Urinary bladder (tissue), 4 donors: ENCODE data around the gene ACAD11. TPM values are rescaled to one million over a fixed set of nuclear protein-coding genes. Genes with fewer than 3 reads are reported as not detected.

Experiments used
- DNase-seq: peaks from one replicate; pipeline ENCODE4 v3.0.0-alpha.2; 2015; ENCODE audit errors: extremely low spot score
- H3K27ac ChIP-seq: one replicate; pipeline ENCODE4 v1.5.1; 2013; ENCODE audit warnings: low read depth, mild to moderate bottlenecking, moderate library complexity
- H3K36me3 ChIP-seq: one replicate; pipeline ENCODE4 v1.6.1; 2013; ENCODE audit warnings: mild to moderate bottlenecking, moderate library complexity; ENCODE audit not compliant: insufficient read depth
- H3K4me1 ChIP-seq: one replicate; pipeline ENCODE4 v1.6.1; 2013; ENCODE audit warnings: mild to moderate bottlenecking, moderate library complexity; ENCODE audit not compliant: insufficient read depth
- H3K4me3 ChIP-seq: one replicate; pipeline ENCODE4 v1.5.1; 2013; ENCODE audit warnings: low read depth, low read length
- WGBS: extraction: QIAGEN DNeasy Blood & Tissue Kit; methylation state at CpG from one replicate; pipeline ENCODE4 v1.1.7; 2013; 5-methylcytosine and 5-hydroxymethylcytosine counted together
- polyA plus RNA-seq: library from polyadenylated mRNA; stranded (reverse); fragments of 200-250 nt; gene quantifications from one replicate; pipeline ENCODE4 v1.2.3, GENCODE V29; 2013
- total RNA-seq: library from RNA; depleted of rRNA; stranded (reverse); fragments of >200 nt; gene quantifications from one replicate; pipeline ENCODE4 v1.2.3, GENCODE V29; 2014
- donor health status: healthy with polysubstance abuse.
- donor health status: healthy.

The ACAD11 gene
- total and polyA plus RNA-seq, 2 donors = 10.2 to 47.3 TPM

DNA sequence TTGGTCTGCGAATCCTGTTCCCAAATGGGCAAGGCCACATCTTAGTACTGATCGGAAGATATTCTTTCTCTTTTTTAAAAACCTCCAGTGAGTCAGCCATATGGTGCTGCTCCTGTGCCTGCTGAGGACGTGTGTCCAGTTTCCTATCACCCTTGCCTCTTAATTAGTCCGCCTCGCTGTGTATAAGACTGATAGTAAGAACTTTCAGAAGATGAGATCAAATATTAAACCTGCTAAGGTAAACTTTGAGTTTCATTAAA lies 1.1 kb upstream of the ACAD11 start:
- peak overlapping the region; percentile 94 for H3K4me3 ChIP-seq
- H3K36me3 ChIP-seq = no peaks in the 10 kb centered on the region
- no peak overlapping the region for H3K27ac ChIP-seq
- peaks cover 1% of the 10 kb centered on the region for H3K4me1 ChIP-seq
- DNase-seq = no peak
- WGBS = 1% methylated on average over 5 of the region's 5 CpGs

DNA sequence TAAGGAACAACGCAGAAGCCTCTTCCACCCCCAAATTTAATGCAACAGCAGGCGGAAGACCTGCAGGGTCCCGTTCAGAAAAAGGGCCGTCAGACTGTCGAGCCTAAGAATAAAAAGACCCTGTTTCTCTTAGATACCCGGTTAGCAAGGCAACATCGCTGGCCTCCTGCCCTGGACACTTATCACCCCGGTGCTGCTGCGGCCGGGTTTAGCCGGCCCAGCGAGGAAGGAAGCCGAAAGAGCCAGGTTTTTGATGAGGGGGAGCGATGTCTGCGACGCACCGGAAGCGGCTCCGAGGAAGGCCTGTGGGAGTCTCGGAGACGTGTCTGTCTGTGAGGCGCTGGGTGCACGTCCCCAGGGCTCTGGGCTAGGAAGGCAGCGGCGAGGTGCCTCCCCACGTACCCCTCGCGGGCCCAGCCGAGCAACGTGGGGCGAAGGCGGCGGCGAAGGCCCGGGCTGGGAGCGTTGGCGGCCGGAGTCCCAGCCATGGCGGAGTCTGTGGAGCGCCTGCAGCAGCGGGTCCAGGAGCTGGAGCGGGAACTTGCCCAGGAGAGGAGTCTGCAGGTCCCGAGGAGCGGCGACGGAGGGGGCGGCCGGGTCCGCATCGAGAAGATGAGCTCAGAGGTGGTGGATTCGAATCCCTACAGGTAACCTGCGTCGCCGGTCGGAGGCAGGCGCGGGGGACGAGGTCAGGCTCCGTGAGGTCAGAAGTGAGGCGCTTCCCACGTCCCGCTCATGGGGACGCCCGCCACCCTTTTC lies 622 bp upstream of the ACAD11 start, which contains the start of gene UBA5:
Gene UBA5, plus strand, starts transcription at position 278 of the 759 bp plus-strand sequence. Its CDS starts 209 bp downstream, at position 487.
- H3K27ac ChIP-seq = peak within 1 kb of the TSS; percentile 95
- WGBS = under 1% methylated on average over 64 of the region's 64 CpGs

DNA sequence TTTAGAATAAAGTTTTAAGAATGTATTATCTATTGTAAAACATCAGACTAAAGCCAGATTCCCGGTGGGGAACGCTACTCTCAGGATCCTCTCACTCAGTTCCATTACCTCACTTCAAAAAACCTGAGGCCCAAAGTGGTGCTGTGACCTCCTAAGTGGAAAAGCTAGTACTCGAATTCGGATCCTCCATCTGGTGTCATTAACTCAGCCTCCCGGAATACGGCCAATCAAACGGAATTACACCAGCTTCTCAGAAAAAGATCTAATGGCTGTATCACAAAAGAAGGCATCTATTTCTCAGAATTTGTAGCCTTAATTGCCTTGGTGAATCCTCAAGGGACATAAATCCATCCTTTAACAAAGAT lies 627 bp downstream of the ACAD11 start:
- Histone ChIP-seq H3K4me1 (peaks cover 1% of the 10 kb centered on the region), H3K27ac (no peak overlapping the region), H3K36me3 (no peaks in the 10 kb centered on the region), H3K4me3 (peak overlapping the region; percentile 94)
- no peak for DNase-seq
- WGBS = 5% methylated on average over 7 of the region's 7 CpGs

More for the DNA sequence above, 622 bp upstream of the ACAD11 start, which contains the start of gene UBA5:
- DNase-seq = peak; percentile 52
- H3K4me1 ChIP-seq = peaks cover 1% of the 10 kb centered on the region
- no peaks in the 10 kb centered on the region for H3K36me3 ChIP-seq
- H3K4me3 ChIP-seq = peak within 1 kb of the TSS; percentile 94

DNA sequence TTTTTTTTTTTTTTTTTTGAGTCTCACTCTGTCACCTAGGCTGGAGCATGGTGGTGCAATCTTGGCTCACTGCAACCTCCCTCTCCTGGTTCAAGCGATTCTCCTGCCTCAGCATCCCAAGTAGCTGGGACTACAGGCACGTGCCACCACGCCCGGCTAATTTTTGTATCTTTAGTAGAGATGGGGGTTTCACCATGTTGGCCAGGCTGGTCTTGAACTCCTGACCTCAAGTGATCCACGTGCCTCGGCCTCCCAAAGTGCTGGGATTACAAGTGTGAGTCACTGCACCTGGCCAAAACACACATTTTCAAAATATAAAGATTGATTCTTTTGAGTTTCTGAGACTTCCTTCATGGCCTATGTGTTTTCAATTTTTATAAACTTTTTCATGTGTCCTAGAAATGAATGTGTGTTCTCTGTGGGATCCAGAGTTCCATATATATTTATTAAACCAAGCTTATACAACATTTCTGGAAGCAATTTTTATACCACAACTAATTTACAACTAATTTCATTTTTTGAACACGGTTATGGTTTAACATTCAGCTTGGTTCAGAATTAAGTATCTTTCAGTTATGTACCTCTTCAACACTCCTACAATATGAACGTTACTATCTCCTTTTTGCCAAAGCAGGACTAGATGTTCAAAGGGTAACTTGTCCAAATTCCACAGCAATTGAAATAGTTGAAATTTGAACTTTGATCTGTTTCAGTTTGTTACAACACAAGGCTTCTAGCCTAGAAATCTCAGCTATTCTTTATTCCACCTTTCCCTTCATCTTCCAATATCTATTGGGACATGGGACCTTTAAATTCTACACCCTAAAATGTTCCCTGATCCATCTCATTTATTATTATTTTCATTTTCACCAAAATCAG lies 1.5 kb downstream of the ACAD11 start:
- 91% methylated on average over 8 of the region's 8 CpGs for WGBS
- H3K27ac ChIP-seq = no peak overlapping the region
- no peak overlapping the region for H3K4me3 ChIP-seq
- no peak for DNase-seq
- H3K36me3 ChIP-seq = no peaks in the 10 kb centered on the region
- peaks cover 1% of the 10 kb centered on the region for H3K4me1 ChIP-seq

DNA sequence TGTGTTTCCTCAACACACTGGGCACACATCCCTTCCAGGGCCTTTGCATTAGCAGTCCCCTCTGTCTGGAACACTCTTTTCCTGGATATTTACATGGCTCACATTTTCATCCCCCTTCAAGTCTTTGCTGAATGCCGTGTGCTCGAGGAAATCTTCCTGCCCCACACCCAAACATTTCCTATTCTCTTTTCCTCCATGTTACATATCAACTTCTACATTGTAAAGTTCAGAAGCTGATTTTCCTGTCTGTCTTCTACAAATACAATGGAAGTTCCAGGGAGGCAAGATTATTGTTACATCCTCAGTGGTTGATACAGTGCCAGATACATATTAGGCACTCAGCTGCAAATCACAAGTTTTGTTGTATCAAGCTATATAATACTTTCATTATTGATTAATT lies 4.1 kb downstream of the ACAD11 start:
- no peak overlapping the region for H3K27ac ChIP-seq
- WGBS = 78% methylated on average over 2 of the region's 2 CpGs
- no peak for DNase-seq
- no peak overlapping the region for H3K4me3 ChIP-seq
- H3K36me3 ChIP-seq = no peaks in the 10 kb centered on the region
- no peaks in the 10 kb centered on the region for H3K4me1 ChIP-seq

DNA sequence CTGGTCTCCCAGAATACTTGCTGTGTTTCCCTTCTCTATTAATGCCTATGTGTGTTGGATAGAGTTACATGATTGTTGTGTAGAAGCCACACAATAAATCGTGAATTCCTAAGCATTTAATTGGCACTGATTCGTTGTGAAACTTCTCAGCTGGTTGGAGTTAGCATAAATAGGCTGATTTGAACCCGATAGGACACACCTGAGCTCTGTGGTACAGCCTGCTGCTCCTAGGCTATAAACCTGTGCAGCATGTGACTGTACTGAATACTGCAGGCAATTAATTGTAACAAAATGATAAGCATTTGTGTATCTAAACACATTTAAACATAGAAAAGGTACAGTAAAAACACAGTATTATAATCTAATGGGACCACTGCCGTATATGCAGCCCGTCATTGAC lies 4.9 kb downstream of the ACAD11 start:
- no peaks in the 10 kb centered on the region for H3K36me3 ChIP-seq
- WGBS = 88% methylated on average over 5 of the region's 5 CpGs
- no peaks in the 10 kb centered on the region for H3K4me1 ChIP-seq
- H3K27ac ChIP-seq = no peak overlapping the region
- no peak overlapping the region for H3K4me3 ChIP-seq
- DNase-seq = no peak

DNA sequence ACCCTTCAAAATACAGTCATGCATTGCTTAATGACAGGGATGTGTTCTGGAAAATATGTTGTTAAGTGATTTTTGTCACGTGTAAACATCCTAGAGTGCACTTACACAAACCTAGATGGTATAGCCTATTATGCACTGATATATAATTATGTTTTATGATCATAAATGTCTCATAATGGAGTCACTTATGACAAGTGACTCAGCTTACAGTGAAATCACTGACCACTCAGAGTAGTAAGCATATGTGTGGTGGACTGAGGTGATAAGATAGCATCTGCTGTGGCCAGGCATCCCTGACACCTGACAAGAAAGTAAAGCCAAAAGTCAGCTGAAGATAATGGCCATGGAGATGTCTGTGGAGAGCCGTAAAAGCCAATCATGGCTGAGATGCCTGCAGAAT lies 5.4 kb downstream of the ACAD11 start:
- no peak for DNase-seq
- H3K27ac ChIP-seq = no peak overlapping the region
- 93% methylated on average over 2 of the region's 2 CpGs for WGBS
- H3K4me1 ChIP-seq = no peaks in the 10 kb centered on the region
- H3K36me3 ChIP-seq = no peaks in the 10 kb centered on the region
- H3K4me3 ChIP-seq = no peak overlapping the region

DNA sequence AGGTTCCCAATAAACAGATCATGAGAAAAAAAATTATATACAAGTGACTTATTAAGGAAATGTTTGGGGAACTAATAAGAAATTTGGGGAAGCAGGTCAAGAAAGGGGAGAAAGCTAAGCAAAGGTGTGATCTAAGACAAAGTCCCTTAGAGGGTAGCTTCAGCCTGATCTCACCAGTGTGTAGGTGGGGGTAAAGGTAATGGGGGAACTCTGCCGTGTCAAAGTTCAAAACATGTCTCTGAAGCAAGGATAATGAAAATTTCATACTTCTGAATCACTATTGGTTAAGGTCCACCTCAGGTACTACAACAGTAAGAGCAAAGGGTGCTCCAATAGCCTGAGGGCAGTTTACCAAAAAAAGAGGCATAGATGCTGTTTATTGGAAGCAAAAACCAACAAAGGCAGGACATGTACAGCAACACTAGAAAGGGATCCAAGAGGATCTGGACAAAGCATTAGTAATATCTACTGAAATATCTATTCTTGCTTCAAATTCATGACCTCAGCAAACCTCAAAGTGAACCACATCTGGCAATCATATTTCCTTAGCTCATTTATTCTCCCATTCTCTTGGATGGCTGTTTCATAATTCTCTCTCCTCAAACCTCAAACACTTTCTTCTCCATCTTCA lies 6.9 kb downstream of the ACAD11 start:
- no peak for DNase-seq
- H3K4me3 ChIP-seq = no peak overlapping the region
- H3K4me1 ChIP-seq = no peaks in the 10 kb centered on the region
- no peaks in the 10 kb centered on the region for H3K36me3 ChIP-seq
- 93% methylated on average over 1 of the region's 1 CpG for WGBS
- H3K27ac ChIP-seq = no peak overlapping the region

DNA sequence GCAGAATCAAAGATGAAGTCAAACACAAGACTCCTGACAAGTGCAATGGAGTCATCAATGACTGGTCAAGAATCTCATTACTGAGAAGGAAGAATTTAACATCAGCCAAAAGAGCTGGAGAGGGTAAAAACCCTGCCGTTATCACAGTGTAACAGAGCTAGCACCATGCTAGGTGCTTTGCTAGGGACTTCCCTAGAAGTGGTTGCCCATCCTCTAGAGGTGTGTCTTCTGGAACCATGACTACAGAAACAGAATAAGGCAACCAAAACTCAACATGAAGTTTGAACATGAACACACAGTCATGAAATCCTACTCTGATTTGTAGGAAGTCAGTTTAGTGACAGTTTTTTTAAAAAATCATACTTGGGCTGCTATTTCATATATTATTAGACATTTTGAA lies 9.5 kb downstream of the ACAD11 start:
- DNase-seq = no peak
- H3K4me3 ChIP-seq = no peak overlapping the region
- H3K27ac ChIP-seq = no peak overlapping the region
- WGBS = 95% methylated on average over 1 of the region's 1 CpG
- H3K4me1 ChIP-seq = no peaks in the 10 kb centered on the region
- H3K36me3 ChIP-seq = no peaks in the 10 kb centered on the region

DNA sequence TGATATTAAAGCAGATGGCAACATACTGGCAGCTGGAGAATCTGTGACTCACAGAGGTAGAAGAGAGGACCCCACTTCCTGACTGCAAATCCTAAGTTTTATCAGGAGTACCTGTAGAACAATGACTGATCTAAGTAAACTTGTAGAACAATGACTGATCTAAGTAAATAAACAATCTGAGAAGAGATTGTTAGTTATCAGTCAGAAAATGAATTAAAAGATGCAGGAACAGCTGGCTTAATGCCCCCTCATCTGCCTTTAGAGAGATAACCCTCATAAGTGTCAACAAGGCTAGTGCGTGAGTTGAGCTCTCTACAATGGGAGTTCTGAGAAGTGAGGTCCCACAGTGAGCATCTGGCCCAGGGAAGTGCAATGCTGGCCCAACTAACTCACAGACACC lies 14.6 kb downstream of the ACAD11 start:
- DNase-seq = no peak
- WGBS = 88% methylated on average over 1 of the region's 1 CpG
- H3K4me3 ChIP-seq = no peak overlapping the region

DNA sequence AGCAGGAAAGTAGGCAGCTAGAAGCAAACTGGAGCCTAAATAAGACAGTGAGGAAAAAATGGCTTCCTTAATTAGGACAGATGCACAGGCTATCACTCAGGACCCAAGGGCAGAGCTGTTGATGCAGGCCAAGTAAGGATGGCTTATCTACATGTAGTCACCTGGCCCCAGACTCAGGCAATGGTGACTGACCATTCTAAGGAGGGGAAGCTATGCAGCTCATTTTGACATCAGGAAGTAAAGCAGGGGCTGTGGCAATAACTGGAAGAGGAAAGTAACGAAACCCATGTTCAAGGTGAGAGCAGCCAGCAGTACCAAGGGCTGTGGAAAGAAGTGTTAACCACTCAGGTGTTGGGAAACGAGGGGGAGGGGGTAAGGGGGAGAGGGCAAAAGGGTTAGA lies 16.2 kb downstream of the ACAD11 start:
- H3K4me3 ChIP-seq = no peak overlapping the region
- no peaks in the 10 kb centered on the region for H3K36me3 ChIP-seq
- no peak overlapping the region for H3K27ac ChIP-seq
- no peaks in the 10 kb centered on the region for H3K4me1 ChIP-seq
- 78% methylated on average over 2 of the region's 2 CpGs for WGBS
- DNase-seq = no peak

More for the DNA sequence above, 14.6 kb downstream of the ACAD11 start:
- Histone ChIP-seq H3K27ac (no peak overlapping the region), H3K36me3 (no peaks in the 10 kb centered on the region), H3K4me1 (no peaks in the 10 kb centered on the region)

DNA sequence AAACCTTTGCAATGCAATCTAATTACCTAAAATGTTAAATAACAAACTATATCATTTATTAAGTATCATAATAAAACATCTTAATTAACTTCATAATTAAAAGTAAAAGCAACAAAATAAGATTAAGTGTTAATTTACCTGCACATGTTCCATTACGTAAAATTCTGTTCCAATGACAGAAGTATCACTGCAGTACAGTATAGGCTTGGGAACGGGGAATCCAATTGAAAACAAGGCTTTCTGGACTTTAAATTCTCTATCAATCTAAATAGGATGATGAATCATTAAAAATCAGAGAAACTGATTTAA lies 17.1 kb downstream of the ACAD11 start:
- DNase-seq = no peak
- H3K36me3 ChIP-seq = no peaks in the 10 kb centered on the region
- H3K4me1 ChIP-seq = no peaks in the 10 kb centered on the region
- 71% methylated on average over 2 of the region's 2 CpGs for WGBS
- H3K4me3 ChIP-seq = no peak overlapping the region
- H3K27ac ChIP-seq = no peak overlapping the region

DNA sequence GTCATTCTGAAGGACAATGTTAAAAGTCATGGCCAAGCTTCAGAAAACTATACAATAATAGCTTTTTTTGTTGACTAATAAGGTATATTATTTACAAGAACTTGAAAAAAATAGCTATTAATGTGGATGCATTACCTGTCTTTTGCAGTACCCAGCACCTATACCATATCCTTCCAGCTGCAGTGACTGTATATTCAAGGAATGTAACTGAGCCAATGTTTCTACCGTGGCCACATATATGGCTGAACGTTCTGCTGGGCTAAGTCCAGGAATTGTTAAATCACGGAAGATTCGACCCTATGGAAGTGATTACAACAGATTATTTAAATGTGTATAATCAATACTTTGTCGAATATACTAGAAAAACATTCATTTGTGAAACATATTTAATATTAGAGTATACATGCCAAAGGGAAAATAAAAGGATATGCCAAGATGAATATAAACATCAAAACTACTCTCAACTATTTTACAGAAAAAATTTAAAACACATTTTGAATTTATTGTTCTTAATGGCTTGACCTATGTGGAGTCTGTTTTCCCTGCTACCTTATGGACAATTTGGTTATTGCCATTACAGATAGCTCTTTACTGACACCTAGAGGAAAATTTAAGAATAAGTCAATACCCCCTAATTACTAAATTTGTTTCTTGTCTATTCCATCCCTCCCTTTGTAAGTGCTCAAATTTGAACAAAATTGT lies 17.6 kb downstream of the ACAD11 start:
- Histone ChIP-seq H3K4me1 (no peaks in the 10 kb centered on the region), H3K36me3 (no peaks in the 10 kb centered on the region), H3K4me3 (no peak overlapping the region), H3K27ac (no peak overlapping the region)
- no peak for DNase-seq
- WGBS = 71% methylated on average over 5 of the region's 5 CpGs
